Suprapubic skin (tissue), 3 donors: ENCODE measurements around the gene SLC35E1.

Experiments
- CTCF ChIP-seq, 2 donors: fragments of 200-600 bp in 1 of 2; fragments of 450-650 bp in 1 of 2; sonication (generic) in 1 of 2; IDR thresholded peaks; one replicate each; pipeline ENCODE4 v1.5.1; 2016 to 2019; ENCODE audit warnings: antibody characterized with exemption in 2 of 2, mild to moderate bottlenecking in 1 of 2, moderate library complexity in 1 of 2
- POLR2A ChIP-seq, 2 donors: fragments of 450-650 bp; IDR thresholded peaks; one replicate each; pipeline ENCODE4 v1.6.1; 2017; ENCODE audit warnings: antibody characterized with exemption in 2 of 2, mild to moderate bottlenecking in 2 of 2, moderate library complexity in 2 of 2

DNA sequence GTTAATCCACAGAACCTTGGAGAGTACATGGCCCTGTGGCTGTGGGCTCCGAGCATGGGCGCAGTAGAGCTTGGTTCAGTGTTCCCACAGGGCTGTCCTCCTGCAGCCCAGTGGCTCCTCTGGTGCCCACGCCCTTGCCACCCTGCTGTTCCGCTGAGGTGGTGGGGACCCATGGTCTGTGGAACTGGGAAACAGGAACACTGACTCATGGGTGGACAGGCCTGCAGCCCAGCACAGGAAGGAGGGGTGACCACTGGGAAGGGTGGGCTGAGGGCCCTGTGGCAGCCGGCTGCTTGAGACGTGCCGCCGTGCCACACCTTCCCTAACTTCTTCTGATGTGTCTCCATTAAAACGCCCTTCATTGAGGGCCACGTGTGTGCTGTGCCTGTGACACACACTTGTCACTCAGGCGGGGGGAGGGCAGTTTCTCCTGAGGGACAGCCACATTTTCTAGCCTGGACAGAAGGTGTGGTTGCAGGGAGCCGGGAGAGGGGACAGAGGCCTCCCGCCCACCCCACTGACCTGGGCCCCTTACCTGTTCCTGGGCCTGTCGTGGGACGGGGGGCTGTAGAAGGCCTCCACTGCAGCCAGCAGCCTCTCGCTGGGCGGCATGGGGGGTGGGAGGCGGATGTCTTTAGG lies 51.1 kb downstream of the SLC35E1 start:
- TF ChIP-seq CTCF (IDR thresholded peaks at IDR 0.05) (no peak), POLR2A (IDR thresholded peaks at IDR 0.05) (no peak)
